ENCODE results near the gene BRMS1. TPM values are rescaled to one million over a fixed set of nuclear protein-coding genes. Genes with fewer than 3 reads are reported as not detected.

BRMS1 gene
- total RNA-seq, 1 experiment from 2014 or later, result 32.0 TPM

Small RNA genes lying within 50 kb of the gene (small RNA-seq; reads per million reads assigned to genes)
- gene RF00017 (not detected), gene RNU1-84P (not detected)

Other genes with a start within 250 kb of the BRMS1 start
- 12.9 and 18.5 TPM in 2 replicates for gene KLC2, start 87.4 kb downstream of the BRMS1 start, total RNA-seq (2014; rRNA removed; shearing (Covaris generic); ENCODE audit: low replicate concordance)
- gene RAB1B, start 76.5 kb downstream of the BRMS1 start, total RNA-seq (2014; rRNA removed; shearing (Covaris generic); ENCODE audit: low replicate concordance), result 56.2 and 64.3 TPM in 2 replicates
- 0.34 and 6.6 TPM in 2 replicates for gene CNIH2, start 66.9 kb downstream of the BRMS1 start, total RNA-seq (2014; rRNA removed; shearing (Covaris generic); ENCODE audit: low replicate concordance)
- 145 and 154 TPM in 2 replicates for gene YIF1A, start 56.0 kb downstream of the BRMS1 start, total RNA-seq (2014; rRNA removed; shearing (Covaris generic); ENCODE audit: low replicate concordance)
- gene TMEM151A, start 53.2 kb downstream of the BRMS1 start, total RNA-seq (2014; rRNA removed; shearing (Covaris generic); ENCODE audit: low replicate concordance), result not detected in 2 replicates
- gene CD248, start 28.1 kb downstream of the BRMS1 start, total RNA-seq (2014; rRNA removed; shearing (Covaris generic); ENCODE audit: low replicate concordance), result not detected in 2 replicates
- 0.78 and 1.1 TPM in 2 replicates for gene RIN1, start 8.7 kb downstream of the BRMS1 start, total RNA-seq (2014; rRNA removed; shearing (Covaris generic); ENCODE audit: low replicate concordance)
- 10.6 and 11.9 TPM in 2 replicates for gene B4GAT1, start 2.5 kb upstream of the BRMS1 start, total RNA-seq (2014; rRNA removed; shearing (Covaris generic); ENCODE audit: low replicate concordance)
- gene SLC29A2, start 26.7 kb upstream of the BRMS1 start, total RNA-seq (2014; rRNA removed; shearing (Covaris generic); ENCODE audit: low replicate concordance), result 0.15 and 0.90 TPM in 2 replicates
- gene NPAS4, start 75.9 kb upstream of the BRMS1 start, total RNA-seq (2014; rRNA removed; shearing (Covaris generic); ENCODE audit: low replicate concordance), result not detected in 2 replicates
- gene MRPL11, start 93.7 kb upstream of the BRMS1 start, total RNA-seq (2014; rRNA removed; shearing (Covaris generic); ENCODE audit: low replicate concordance), result 69.6 and 80.4 TPM in 2 replicates
- gene PELI3, start 121.8 kb upstream of the BRMS1 start, total RNA-seq (2014; rRNA removed; shearing (Covaris generic); ENCODE audit: low replicate concordance), result 5.6 and 6.7 TPM in 2 replicates
- 77.9 and 91.5 TPM in 2 replicates for gene DPP3, start 135.3 kb upstream of the BRMS1 start, total RNA-seq (2014; rRNA removed; shearing (Covaris generic); ENCODE audit: low replicate concordance)
- gene BBS1, start 165.5 kb upstream of the BRMS1 start, total RNA-seq (2014; rRNA removed; shearing (Covaris generic); ENCODE audit: low replicate concordance), result 9.1 and 37.3 TPM in 2 replicates
- 22.2 and 35.0 TPM in 2 replicates for gene ZDHHC24, start 200.9 kb upstream of the BRMS1 start, total RNA-seq (2014; rRNA removed; shearing (Covaris generic); ENCODE audit: low replicate concordance)
- gene ACTN3, start 201.8 kb upstream of the BRMS1 start, total RNA-seq (2014; rRNA removed; shearing (Covaris generic); ENCODE audit: low replicate concordance), result not detected in 2 replicates
- not detected in 2 replicates for gene CTSF, start 223.5 kb upstream of the BRMS1 start, total RNA-seq (2014; rRNA removed; shearing (Covaris generic); ENCODE audit: low replicate concordance)
- gene CCDC87, start 248.0 kb upstream of the BRMS1 start, total RNA-seq (2014; rRNA removed; shearing (Covaris generic); ENCODE audit: low replicate concordance), result 0.22 and 0.75 TPM in 2 replicates
- 24.6 and 57.6 TPM in 2 replicates for gene CCS, start 248.1 kb upstream of the BRMS1 start, total RNA-seq (2014; rRNA removed; shearing (Covaris generic); ENCODE audit: low replicate concordance)